Esophagus squamous epithelium (tissue), 4 donors: Measurements from ENCODE around the gene NRXN3.

Experiments used
- CTCF ChIP-seq, 6 experiments: fragments of 450-650 bp in 4 of 6; fragments of 200-600 bp in 2 of 6; sonication (generic) in 2 of 6; IDR thresholded peaks; one replicate each; pipeline ENCODE4 v1.5.1; 2016 to 2019; ENCODE audit warnings: antibody characterized with exemption in 6 of 6, mild to moderate bottlenecking in 4 of 6, moderate library complexity in 4 of 6
- POLR2A ChIP-seq, 4 donors: fragments of 450-650 bp; IDR thresholded peaks; one replicate each; pipeline ENCODE4 v1.6.1; 2017; ENCODE audit warnings: antibody characterized with exemption in 4 of 4, mild to moderate bottlenecking in 4 of 4, moderate library complexity in 3 of 4

DNA sequence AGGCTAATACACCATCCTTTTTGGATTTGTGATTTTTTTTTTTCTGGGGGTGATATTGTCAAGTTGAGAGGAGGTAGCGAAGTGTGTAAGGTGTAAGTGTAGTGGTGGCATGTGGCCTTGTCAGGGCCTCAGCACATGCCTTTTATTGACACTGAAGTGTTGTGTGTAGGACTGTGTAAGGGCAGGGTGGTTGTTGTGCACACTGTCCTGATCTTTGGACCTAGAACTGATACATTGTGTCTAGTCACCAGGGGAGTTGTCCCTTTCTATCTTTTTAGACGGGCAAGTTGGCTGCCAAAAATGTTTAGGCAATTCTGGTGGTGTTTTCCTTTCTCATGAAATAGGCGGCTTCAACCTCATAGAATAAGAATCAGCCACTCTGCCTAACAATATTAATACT lies 244.0 kb downstream of the NRXN3 start:
- TF ChIP-seq CTCF (IDR thresholded peaks at IDR 0.05): no peak
- no peak for TF ChIP-seq POLR2A (IDR thresholded peaks at IDR 0.05)
